SK-N-SH (cell line): ENCODE data around the gene KCNN2. TPM values are rescaled to one million over a fixed set of nuclear protein-coding genes. Genes with fewer than 3 reads are reported as not detected.

Experiments used
- CTCF ChIA-PET: fragments of 300-600, 350-600 bp; formaldehyde crosslinking; extraction: SDS; loops from one replicate; lab custom pipeline; 2021; lab: Yijun Ruan, JAX
- POLR2A ChIA-PET: fragments of 350-600 bp; sonication (Branson Sonifier 250); formaldehyde crosslinking; extraction: SDS; loops from one replicate; lab custom pipeline; 2020; ENCODE audit warnings: antibody characterized with exemption, inconsistent platforms; lab: Yijun Ruan, JAX
- DNase-seq: peaks from one replicate; pipeline ENCODE4 v3.0.0; 2012
- H2AFZ ChIP-seq: fragments of 200-600 bp; sonication (generic); 2 replicates; pipeline ENCODE4 v1.8.1; 2016; ENCODE audit warnings: antibody characterized with exemption, mild to moderate bottlenecking, low read depth
- H3F3A ChIP-seq: fragments of 200-600 bp; sonication (generic); replicated peaks from 2 replicates; pipeline ENCODE3; 2016; ENCODE audit warnings: antibody characterized with exemption, mild to moderate bottlenecking; ENCODE audit not compliant: insufficient read depth
- H3K27ac ChIP-seq, 2 experiments: fragments of 200-500 bp in 1 of 2; fragments of 200-600 bp in 1 of 2; sonication (Bioruptor generic) in 1 of 2; sonication (generic), shearing (Covaris generic) in 1 of 2; 2 replicates each; pipeline versions ENCODE4 v1.5.1 to v1.6.1; 2014 to 2016; ENCODE audit warnings: low read depth in 2 of 2, inconsistent platforms in 1 of 2, low read length in 1 of 2, mild to moderate bottlenecking in 1 of 2, mixed read lengths in 1 of 2
- H3K27me3 ChIP-seq: fragments of 200-600 bp; sonication (generic), shearing (Covaris generic); 2 replicates; pipeline ENCODE4 v1.6.1; 2016; ENCODE audit warnings: mixed run types; ENCODE audit not compliant: insufficient read depth
- H3K36me3 ChIP-seq, 2 experiments: fragments of 200-500 bp in 1 of 2; fragments of 200-600 bp in 1 of 2; sonication (Bioruptor generic) in 1 of 2; sonication (generic) in 1 of 2; replicated peaks in 1 of 2; 2 replicates each; pipeline versions ENCODE3 to v1.5.1; 2014 to 2016; ENCODE audit warnings: low read length in 1 of 2, mild to moderate bottlenecking in 1 of 2; ENCODE audit not compliant: insufficient read depth in 2 of 2, control insufficient read depth in 1 of 2
- H3K4me1 ChIP-seq, 2 experiments: fragments of 200-500 bp in 1 of 2; fragments of 200-600 bp in 1 of 2; sonication (Bioruptor generic) in 1 of 2; sonication (generic), shearing (Covaris generic) in 1 of 2; 2 replicates each; pipeline versions ENCODE4 v1.5.1 to v1.6.1; 2014 to 2016; ENCODE audit warnings: low read depth in 1 of 2, low read length in 1 of 2, mixed run types in 1 of 2; ENCODE audit not compliant: insufficient read depth in 2 of 2, control insufficient read depth in 1 of 2
- H3K4me2 ChIP-seq: fragments of 200-600 bp; sonication (generic), shearing (Covaris generic); 2 replicates; pipeline ENCODE4 v1.6.1; 2017; ENCODE audit warnings: mixed run types
- H3K4me3 ChIP-seq, 2 experiments: fragments of 200-500 bp in 1 of 2; fragments of 200-600 bp in 1 of 2; sonication (Bioruptor generic) in 1 of 2; sonication (generic), shearing (Covaris generic) in 1 of 2; 2 replicates each; pipeline versions ENCODE4 v1.5.1 to v1.8.1; 2014 to 2016; ENCODE audit warnings: low read depth in 2 of 2, inconsistent platforms in 1 of 2, low read length in 1 of 2, mild to moderate bottlenecking in 1 of 2, mixed read lengths in 1 of 2, moderate library complexity in 1 of 2
- H3K79me2 ChIP-seq: fragments of 200-600 bp; sonication (generic); 2 replicates; pipeline ENCODE4 v1.8.1; 2017; ENCODE audit warnings: mild to moderate bottlenecking; ENCODE audit not compliant: insufficient read depth
- H3K9ac ChIP-seq: fragments of 200-600 bp; sonication (generic); 2 replicates; pipeline ENCODE4 v1.6.1; 2017; ENCODE audit warnings: mixed run types
- H3K9me2 ChIP-seq: fragments of 200-600 bp; sonication (generic); 2 replicates; pipeline ENCODE4 v1.6.1; 2017; ENCODE audit warnings: mixed run types
- H3K9me3 ChIP-seq: fragments of 200-600 bp; sonication (generic); 2 replicates; pipeline ENCODE4 v1.6.1; 2017; ENCODE audit warnings: mixed run types, mild to moderate bottlenecking, moderate library complexity
- H4K20me1 ChIP-seq: fragments of 200-600 bp; sonication (generic); 2 replicates; pipeline ENCODE4 v1.6.1; 2017; ENCODE audit warnings: mild to moderate bottlenecking, mixed run types; ENCODE audit not compliant: insufficient read depth
- ELF1 ChIP-seq: IDR thresholded peaks from 2 replicates; pipeline ENCODE4 v1.4.0; 2012
- EP300 ChIP-seq, 2 experiments: IDR thresholded peaks; 2 replicates each; pipeline versions ENCODE4 v1.4.0 to v1.6.1; 2012; ENCODE audit warnings: borderline replicate concordance in 1 of 2, low read depth in 1 of 2, low read length in 1 of 2
- FOXJ3 ChIP-seq: sonication (generic); formaldehyde crosslinking; IDR thresholded peaks from 2 replicates; pipeline ENCODE4 v1.5.1; 2020; ENCODE audit warnings: mild to moderate bottlenecking, missing genetic modification reagents
- FOXM1 ChIP-seq: IDR thresholded peaks from 2 replicates; pipeline ENCODE4 v1.4.0; 2012; ENCODE audit warnings: low read depth, mild to moderate bottlenecking
- GABPA ChIP-seq: IDR thresholded peaks from 2 replicates; pipeline ENCODE4 v1.4.0; 2012; ENCODE audit warnings: low read depth, mild to moderate bottlenecking
- MXI1 ChIP-seq: IDR thresholded peaks from 2 replicates; pipeline ENCODE4 v1.6.1; 2012; ENCODE audit warnings: mild to moderate bottlenecking, low read depth, low read length, improper control_type of control experiment
- NFIC ChIP-seq: IDR thresholded peaks from 2 replicates; pipeline ENCODE4 v1.4.0; 2012; ENCODE audit warnings: borderline replicate concordance
- NRF1 ChIP-seq: IDR thresholded peaks from 2 replicates; pipeline ENCODE4 v1.6.1; 2012; ENCODE audit warnings: low read depth, mild to moderate bottlenecking, low read length
- PBX3 ChIP-seq: IDR thresholded peaks from 2 replicates; pipeline ENCODE4; 2012
- POLR2AphosphoS5 ChIP-seq: IDR thresholded peaks from 2 replicates; pipeline ENCODE4 v1.6.1; 2012; ENCODE audit warnings: low read depth, low read length
- RCOR1 ChIP-seq: fragments of 150-350 bp; IDR thresholded peaks from 2 replicates; pipeline ENCODE4 v1.6.1; 2017; ENCODE audit warnings: antibody characterized with exemption, low read length
- RFX5 ChIP-seq: IDR thresholded peaks from 2 replicates; pipeline ENCODE4 v1.6.1; 2012; ENCODE audit warnings: mild to moderate bottlenecking, improper control_type of control experiment, low read length
- SMC3 ChIP-seq: IDR thresholded peaks from 2 replicates; pipeline ENCODE4 v1.6.1; 2012; ENCODE audit warnings: low read depth, low read length, improper control_type of control experiment
- TAF1 ChIP-seq: IDR thresholded peaks from 2 replicates; pipeline ENCODE4 v1.6.1; 2012; ENCODE audit warnings: low read depth, mild to moderate bottlenecking, low read length, moderate library complexity, borderline replicate concordance
- TEAD4 ChIP-seq: IDR thresholded peaks from 2 replicates; pipeline ENCODE4 v1.4.0; 2012; ENCODE audit warnings: mild to moderate bottlenecking, borderline replicate concordance; ENCODE audit not compliant: insufficient read depth
- YY1 ChIP-seq: IDR thresholded peaks from 2 replicates; pipeline ENCODE4 v1.4.0; 2012; ENCODE audit warnings: low read depth, mild to moderate bottlenecking
- WGBS: methylation state at CpG from one replicate; pipeline ENCODE4 v1.1.6; 2017; ENCODE audit warnings: low lambda C conversion rate; 5-methylcytosine and 5-hydroxymethylcytosine counted together
- polyA plus RNA-seq, 3 experiments: library from polyadenylated mRNA; depleted of rRNA; stranded (reverse); fragments of >200 nt; gene quantifications; 2 replicates each; pipeline ENCODE4 v1.2.3, GENCODE V29; 2012
- TF ChIP-seq, protein P1 (sequence below): IDR thresholded peaks from 2 replicates; pipeline ENCODE4 v1.4.0; 2012; ENCODE audit warnings: low read depth, borderline replicate concordance
- TF ChIP-seq, protein P2 (sequence below): IDR thresholded peaks from 2 replicates; pipeline ENCODE4 v1.4.0; 2012; ENCODE audit warnings: low read depth, borderline replicate concordance
- TF ChIP-seq, protein P3 (sequence below): fragments of 150-350 bp; IDR thresholded peaks from 2 replicates; pipeline ENCODE4 v1.6.1; 2017; ENCODE audit warnings: antibody characterized with exemption, low read length, low read depth, borderline replicate concordance
- TF ChIP-seq, protein P4 (sequence below): IDR thresholded peaks from 2 replicates; pipeline ENCODE4 v1.4.0; 2012; ENCODE audit warnings: low read depth
- TF ChIP-seq, protein P5 (sequence below): fragments of 200-600 bp; sonication (generic); IDR thresholded peaks from 2 replicates; pipeline ENCODE4 v1.6.1; 2017; ENCODE audit warnings: antibody characterized with exemption, mild to moderate bottlenecking, moderate library complexity

KCNN2 gene
- polyA plus RNA-seq, 1 of the 3 experiments (the other 2 are of a cell fraction) = not detected

DNA sequence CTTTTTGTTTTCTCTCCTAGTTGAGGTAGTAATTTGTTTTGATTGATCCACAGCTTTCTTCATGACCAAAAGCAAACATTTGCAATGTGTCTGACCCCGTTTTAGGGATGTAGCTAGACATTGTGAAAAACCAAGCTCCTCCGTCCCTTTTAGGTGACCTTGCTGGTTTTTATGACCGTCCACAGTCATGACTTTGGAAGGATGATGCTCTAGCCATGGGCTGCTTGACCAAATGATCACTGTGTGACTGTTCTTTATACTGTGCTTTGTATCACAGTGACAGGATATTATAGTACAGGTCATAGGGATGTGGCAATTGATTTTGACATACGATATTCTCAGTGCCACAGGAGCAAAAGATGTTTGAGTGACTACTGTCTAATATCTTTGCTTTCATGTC lies 54.4 kb downstream of the KCNN2 start:
- Histone ChIP-seq H3F3A (no peaks in the 10 kb centered on the region), H3K4me3 (no peak overlapping the region), H4K20me1 (no peaks in the 10 kb centered on the region), H3K9me3 (no peaks in the 10 kb centered on the region), H3K9me2 (no peaks in the 10 kb centered on the region), H3K27ac (no peak overlapping the region), H3K4me1 (no peaks in the 10 kb centered on the region), H3K36me3 (no peaks in the 10 kb centered on the region), H3K79me2 (no peaks in the 10 kb centered on the region), H3K4me2 (no peak overlapping the region), H3K27me3 (no peaks in the 10 kb centered on the region), H3K9ac (no peak overlapping the region), H2AFZ (no peak overlapping the region)
- POLR2A ChIA-PET = no interaction called here
- CTCF ChIA-PET = interaction anchor here (1.7 kb wide), 1 partner anchor 11 kb away, joined by 3 read pairs; no protein-coding TSS in a partner anchor
- TF ChIP-seq ELF1 (no peak), TEAD4 (no peak), POLR2AphosphoS5 (no peak), NFIC (no peak), RCOR1 (no peak), SMC3 (no peak)
- TF ChIP-seq, protein P1, sequence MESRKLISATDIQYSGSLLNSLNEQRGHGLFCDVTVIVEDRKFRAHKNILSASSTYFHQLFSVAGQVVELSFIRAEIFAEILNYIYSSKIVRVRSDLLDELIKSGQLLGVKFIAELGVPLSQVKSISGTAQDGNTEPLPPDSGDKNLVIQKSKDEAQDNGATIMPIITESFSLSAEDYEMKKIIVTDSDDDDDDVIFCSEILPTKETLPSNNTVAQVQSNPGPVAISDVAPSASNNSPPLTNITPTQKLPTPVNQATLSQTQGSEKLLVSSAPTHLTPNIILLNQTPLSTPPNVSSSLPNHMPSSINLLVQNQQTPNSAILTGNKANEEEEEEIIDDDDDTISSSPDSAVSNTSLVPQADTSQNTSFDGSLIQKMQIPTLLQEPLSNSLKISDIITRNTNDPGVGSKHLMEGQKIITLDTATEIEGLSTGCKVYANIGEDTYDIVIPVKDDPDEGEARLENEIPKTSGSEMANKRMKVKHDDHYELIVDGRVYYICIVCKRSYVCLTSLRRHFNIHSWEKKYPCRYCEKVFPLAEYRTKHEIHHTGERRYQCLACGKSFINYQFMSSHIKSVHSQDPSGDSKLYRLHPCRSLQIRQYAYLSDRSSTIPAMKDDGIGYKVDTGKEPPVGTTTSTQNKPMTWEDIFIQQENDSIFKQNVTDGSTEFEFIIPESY = no peak
- TF ChIP-seq, protein P2, sequence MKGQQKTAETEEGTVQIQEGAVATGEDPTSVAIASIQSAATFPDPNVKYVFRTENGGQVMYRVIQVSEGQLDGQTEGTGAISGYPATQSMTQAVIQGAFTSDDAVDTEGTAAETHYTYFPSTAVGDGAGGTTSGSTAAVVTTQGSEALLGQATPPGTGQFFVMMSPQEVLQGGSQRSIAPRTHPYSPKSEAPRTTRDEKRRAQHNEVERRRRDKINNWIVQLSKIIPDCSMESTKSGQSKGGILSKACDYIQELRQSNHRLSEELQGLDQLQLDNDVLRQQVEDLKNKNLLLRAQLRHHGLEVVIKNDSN = no peak
- TF ChIP-seq, protein P3, sequence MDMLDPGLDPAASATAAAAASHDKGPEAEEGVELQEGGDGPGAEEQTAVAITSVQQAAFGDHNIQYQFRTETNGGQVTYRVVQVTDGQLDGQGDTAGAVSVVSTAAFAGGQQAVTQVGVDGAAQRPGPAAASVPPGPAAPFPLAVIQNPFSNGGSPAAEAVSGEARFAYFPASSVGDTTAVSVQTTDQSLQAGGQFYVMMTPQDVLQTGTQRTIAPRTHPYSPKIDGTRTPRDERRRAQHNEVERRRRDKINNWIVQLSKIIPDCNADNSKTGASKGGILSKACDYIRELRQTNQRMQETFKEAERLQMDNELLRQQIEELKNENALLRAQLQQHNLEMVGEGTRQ = no peak
- no peak for DNase-seq
- 0% methylated on average over 4 of the region's 4 CpGs for WGBS

GRCh38 chr5:114417519-114417918 lies 55.6 kb downstream of the KCNN2 start:
- Histone ChIP-seq H4K20me1 (no peaks in the 10 kb centered on the region), H3K9me2 (no peaks in the 10 kb centered on the region), H3K27me3 (no peaks in the 10 kb centered on the region), H3K9ac (no peak overlapping the region), H3K27ac (no peak overlapping the region), H2AFZ (no peak overlapping the region), H3K79me2 (no peaks in the 10 kb centered on the region), H3K36me3 (no peaks in the 10 kb centered on the region), H3F3A (no peaks in the 10 kb centered on the region), H3K4me3 (no peak overlapping the region), H3K4me2 (no peak overlapping the region), H3K4me1 (no peaks in the 10 kb centered on the region), H3K9me3 (no peaks in the 10 kb centered on the region)
- DNase-seq = no peak
- CTCF ChIA-PET = no interaction called here
- POLR2A ChIA-PET = no interaction called here
- WGBS = 2% methylated on average over 2 of the region's 2 CpGs
- no peak for TF ChIP-seq EP300 (IDR thresholded peaks at IDR 0.05; ENCODE audit: borderline replicate concordance in 1 of 2, low read depth in 1 of 2, low read length in 1 of 2)
- TF ChIP-seq FOXM1 = no peak
- TF ChIP-seq GABPA = no peak
- TF ChIP-seq NRF1 = no peak
- TF ChIP-seq YY1 = no peak
- TF ChIP-seq TAF1 = no peak
- TF ChIP-seq, protein P4, sequence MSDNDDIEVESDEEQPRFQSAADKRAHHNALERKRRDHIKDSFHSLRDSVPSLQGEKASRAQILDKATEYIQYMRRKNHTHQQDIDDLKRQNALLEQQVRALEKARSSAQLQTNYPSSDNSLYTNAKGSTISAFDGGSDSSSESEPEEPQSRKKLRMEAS = no peak
- no peak for TF ChIP-seq MXI1
- no peak for TF ChIP-seq RFX5
- TF ChIP-seq, protein P5, sequence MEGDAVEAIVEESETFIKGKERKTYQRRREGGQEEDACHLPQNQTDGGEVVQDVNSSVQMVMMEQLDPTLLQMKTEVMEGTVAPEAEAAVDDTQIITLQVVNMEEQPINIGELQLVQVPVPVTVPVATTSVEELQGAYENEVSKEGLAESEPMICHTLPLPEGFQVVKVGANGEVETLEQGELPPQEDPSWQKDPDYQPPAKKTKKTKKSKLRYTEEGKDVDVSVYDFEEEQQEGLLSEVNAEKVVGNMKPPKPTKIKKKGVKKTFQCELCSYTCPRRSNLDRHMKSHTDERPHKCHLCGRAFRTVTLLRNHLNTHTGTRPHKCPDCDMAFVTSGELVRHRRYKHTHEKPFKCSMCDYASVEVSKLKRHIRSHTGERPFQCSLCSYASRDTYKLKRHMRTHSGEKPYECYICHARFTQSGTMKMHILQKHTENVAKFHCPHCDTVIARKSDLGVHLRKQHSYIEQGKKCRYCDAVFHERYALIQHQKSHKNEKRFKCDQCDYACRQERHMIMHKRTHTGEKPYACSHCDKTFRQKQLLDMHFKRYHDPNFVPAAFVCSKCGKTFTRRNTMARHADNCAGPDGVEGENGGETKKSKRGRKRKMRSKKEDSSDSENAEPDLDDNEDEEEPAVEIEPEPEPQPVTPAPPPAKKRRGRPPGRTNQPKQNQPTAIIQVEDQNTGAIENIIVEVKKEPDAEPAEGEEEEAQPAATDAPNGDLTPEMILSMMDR = no peak
- TF ChIP-seq, protein P1 = no peak
- no peak for TF ChIP-seq TEAD4
- no peak for TF ChIP-seq FOXJ3
- no peak for TF ChIP-seq RCOR1
- no peak for TF ChIP-seq PBX3
